Fibroblast of pulmonary artery (primary cell): Measurements from ENCODE around the gene HIRA.

ENCODE experiments used
- DNase-seq: peaks from one replicate; pipeline ENCODE4 v3.0.0-alpha.2; 2010; ENCODE audit warnings: low read depth
- H3K4me3 ChIP-seq: replicated peaks from 2 replicates; pipeline ENCODE4 v1.5.1; 2011; ENCODE audit warnings: low read depth, mild to moderate bottlenecking, control low read depth, low read length, moderate library complexity
- CTCF ChIP-seq: IDR thresholded peaks from 2 replicates; pipeline ENCODE4 v1.5.1; 2011; ENCODE audit warnings: mild to moderate bottlenecking, control low read depth, low read length, inconsistent platforms; ENCODE audit errors: missing control alignments

The HIRA gene

GRCh38 chr22:19343470-19343869 lies 88.1 kb downstream of the HIRA start:
- DNase-seq: no peak
- no peak overlapping the region for H3K4me3 ChIP-seq
- TF ChIP-seq CTCF: no peak

- H3K4me3 ChIP-seq: no peak overlapping the region
- no peak for TF ChIP-seq CTCF
- DNase-seq: no peak
Measured at GRCh38 chr22:19341500-19341899, 90.0 kb downstream of the HIRA start.

GRCh38 chr22:19337137-19337536 lies 94.4 kb downstream of the HIRA start:
- TF ChIP-seq CTCF: no peak
- no peak for DNase-seq

GRCh38 chr22:19336133-19337075 lies 95.1 kb downstream of the HIRA start:
- H3K4me3 ChIP-seq: no peak overlapping the region
- no peak for DNase-seq
- TF ChIP-seq CTCF: no peak

More at GRCh38 chr22:19337137-19337536, 94.4 kb downstream of the HIRA start:
- no peak overlapping the region for H3K4me3 ChIP-seq

- H3K4me3 ChIP-seq: no peak overlapping the region
- DNase-seq: no peak
- no peak for TF ChIP-seq CTCF
Measured at GRCh38 chr22:19331975-19332374, 99.6 kb downstream of the HIRA start.

- no peak overlapping the region for H3K4me3 ChIP-seq
- TF ChIP-seq CTCF: no peak
- DNase-seq: no peak
Measured at GRCh38 chr22:19331474-19331873, 100.1 kb downstream of the HIRA start.
